Panc1 (cell line): ENCODE results near the gene CD34.

Source experiments
- POLR2AphosphoS5 ChIP-seq: IDR thresholded peaks from 2 replicates; pipeline ENCODE4 v1.6.1; 2012; ENCODE audit warnings: mild to moderate bottlenecking, low read depth, low read length, moderate library complexity
- SIN3A ChIP-seq: IDR thresholded peaks from 2 replicates; pipeline ENCODE4 v1.6.1; 2012; ENCODE audit warnings: low read depth, mild to moderate bottlenecking, low read length, moderate library complexity, borderline replicate concordance; ENCODE audit not compliant: insufficient read depth
- TF ChIP-seq, protein P1 (sequence below): fragments of 450-650 bp; IDR thresholded peaks from 2 replicates; pipeline ENCODE4 v1.5.1; 2017; ENCODE audit warnings: mild to moderate bottlenecking
- TF ChIP-seq, protein P2 (sequence below), 2 experiments: IDR thresholded peaks; 2 replicates each; pipeline ENCODE4 v1.6.1; 2011 to 2012; ENCODE audit warnings: low read depth in 2 of 2, control low read depth in 1 of 2, low read length in 1 of 2, mild to moderate bottlenecking in 1 of 2, moderate library complexity in 1 of 2; ENCODE audit not compliant: insufficient read depth in 1 of 2

DNA sequence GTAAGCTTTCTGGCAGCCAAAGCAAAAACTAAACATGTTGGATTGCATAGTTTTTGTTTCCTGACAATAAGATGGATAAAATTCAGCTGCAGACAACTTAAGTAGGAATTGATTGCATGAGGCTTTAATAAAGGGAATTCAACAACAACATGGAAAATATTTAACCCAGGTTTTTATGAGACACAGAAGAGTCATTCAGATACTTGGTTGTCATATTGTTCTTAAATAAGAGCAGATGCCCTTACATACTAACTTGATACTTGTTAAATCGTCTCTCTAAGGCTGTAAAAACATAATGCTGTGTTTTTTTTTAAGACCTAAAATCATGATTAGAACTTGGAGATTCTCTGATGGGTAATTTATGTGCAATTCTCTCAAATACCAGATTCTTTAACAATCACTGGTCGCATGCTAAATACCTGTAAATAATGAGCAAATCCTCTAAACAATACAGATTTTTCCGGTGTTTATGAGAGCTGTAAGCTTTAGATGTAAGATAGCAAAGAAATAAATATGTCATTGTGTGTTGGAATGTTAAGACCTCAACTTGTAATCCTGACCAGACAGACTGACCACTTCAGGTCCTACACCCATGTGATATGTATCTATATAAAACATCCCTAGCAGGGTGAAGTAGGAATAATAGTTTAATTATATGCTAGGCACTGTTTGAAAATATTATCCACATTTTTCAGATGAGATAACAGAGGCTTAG, 37.8 kb upstream of the CD34 start:
- TF ChIP-seq, protein P1, sequence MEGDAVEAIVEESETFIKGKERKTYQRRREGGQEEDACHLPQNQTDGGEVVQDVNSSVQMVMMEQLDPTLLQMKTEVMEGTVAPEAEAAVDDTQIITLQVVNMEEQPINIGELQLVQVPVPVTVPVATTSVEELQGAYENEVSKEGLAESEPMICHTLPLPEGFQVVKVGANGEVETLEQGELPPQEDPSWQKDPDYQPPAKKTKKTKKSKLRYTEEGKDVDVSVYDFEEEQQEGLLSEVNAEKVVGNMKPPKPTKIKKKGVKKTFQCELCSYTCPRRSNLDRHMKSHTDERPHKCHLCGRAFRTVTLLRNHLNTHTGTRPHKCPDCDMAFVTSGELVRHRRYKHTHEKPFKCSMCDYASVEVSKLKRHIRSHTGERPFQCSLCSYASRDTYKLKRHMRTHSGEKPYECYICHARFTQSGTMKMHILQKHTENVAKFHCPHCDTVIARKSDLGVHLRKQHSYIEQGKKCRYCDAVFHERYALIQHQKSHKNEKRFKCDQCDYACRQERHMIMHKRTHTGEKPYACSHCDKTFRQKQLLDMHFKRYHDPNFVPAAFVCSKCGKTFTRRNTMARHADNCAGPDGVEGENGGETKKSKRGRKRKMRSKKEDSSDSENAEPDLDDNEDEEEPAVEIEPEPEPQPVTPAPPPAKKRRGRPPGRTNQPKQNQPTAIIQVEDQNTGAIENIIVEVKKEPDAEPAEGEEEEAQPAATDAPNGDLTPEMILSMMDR, result no peak
- TF ChIP-seq, protein P2, sequence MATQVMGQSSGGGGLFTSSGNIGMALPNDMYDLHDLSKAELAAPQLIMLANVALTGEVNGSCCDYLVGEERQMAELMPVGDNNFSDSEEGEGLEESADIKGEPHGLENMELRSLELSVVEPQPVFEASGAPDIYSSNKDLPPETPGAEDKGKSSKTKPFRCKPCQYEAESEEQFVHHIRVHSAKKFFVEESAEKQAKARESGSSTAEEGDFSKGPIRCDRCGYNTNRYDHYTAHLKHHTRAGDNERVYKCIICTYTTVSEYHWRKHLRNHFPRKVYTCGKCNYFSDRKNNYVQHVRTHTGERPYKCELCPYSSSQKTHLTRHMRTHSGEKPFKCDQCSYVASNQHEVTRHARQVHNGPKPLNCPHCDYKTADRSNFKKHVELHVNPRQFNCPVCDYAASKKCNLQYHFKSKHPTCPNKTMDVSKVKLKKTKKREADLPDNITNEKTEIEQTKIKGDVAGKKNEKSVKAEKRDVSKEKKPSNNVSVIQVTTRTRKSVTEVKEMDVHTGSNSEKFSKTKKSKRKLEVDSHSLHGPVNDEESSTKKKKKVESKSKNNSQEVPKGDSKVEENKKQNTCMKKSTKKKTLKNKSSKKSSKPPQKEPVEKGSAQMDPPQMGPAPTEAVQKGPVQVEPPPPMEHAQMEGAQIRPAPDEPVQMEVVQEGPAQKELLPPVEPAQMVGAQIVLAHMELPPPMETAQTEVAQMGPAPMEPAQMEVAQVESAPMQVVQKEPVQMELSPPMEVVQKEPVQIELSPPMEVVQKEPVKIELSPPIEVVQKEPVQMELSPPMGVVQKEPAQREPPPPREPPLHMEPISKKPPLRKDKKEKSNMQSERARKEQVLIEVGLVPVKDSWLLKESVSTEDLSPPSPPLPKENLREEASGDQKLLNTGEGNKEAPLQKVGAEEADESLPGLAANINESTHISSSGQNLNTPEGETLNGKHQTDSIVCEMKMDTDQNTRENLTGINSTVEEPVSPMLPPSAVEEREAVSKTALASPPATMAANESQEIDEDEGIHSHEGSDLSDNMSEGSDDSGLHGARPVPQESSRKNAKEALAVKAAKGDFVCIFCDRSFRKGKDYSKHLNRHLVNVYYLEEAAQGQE (IDR thresholded peaks at IDR 0.05; ENCODE audit: insufficient read depth in 1 of 2, low read depth in 2 of 2, low read length in 1 of 2), result no peak
- TF ChIP-seq POLR2AphosphoS5, result no peak
- no peak for TF ChIP-seq SIN3A
